ENCODE measurements around the gene CLOCK.
"Not testable (repeated sequence)": the region's sequence is repeated elsewhere in the genome, so short reads cannot be mapped to it uniquely, and the experiment has no call there.

The CLOCK gene

GRCh38 chr4:55546756-55547465 is at the start of gene CLOCK:
Gene CLOCK, minus strand, starts transcription at chr4:55546909. Its CDS starts 64,124 bp downstream, at chr4:55482785.
- DNase-seq: peak; percentile 85

DNA sequence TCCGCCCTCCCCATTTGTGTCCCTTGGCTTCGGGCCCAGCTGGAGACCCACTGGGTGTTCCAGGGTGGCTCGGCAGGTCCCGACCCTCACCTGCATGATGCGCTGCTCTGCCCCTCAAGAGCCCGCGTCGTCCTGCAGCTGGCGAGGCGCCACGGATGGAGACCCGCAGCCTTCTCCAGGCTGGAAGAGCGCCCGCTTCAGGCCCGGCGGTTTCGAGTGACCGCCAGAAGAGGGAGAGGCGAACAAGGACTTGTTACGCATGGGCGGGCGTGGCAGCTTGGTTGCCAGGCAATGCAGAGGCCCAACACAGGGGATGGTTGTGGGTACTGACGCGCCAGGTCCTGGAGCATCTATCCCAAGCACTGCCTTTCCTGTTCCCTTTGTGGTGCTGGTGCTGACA is 45.3 kb upstream of the CLOCK start, which contains the start of gene PDCL2:
PDCL2 (minus strand) TSS at position 232 of the 400 bp plus-strand sequence; CDS start at position 96, 136 bp downstream.
- DNase-seq: no peak

GRCh38 chr4:55588160-55588559 is 41.5 kb upstream of the CLOCK start:
- no peak for DNase-seq

DNA sequence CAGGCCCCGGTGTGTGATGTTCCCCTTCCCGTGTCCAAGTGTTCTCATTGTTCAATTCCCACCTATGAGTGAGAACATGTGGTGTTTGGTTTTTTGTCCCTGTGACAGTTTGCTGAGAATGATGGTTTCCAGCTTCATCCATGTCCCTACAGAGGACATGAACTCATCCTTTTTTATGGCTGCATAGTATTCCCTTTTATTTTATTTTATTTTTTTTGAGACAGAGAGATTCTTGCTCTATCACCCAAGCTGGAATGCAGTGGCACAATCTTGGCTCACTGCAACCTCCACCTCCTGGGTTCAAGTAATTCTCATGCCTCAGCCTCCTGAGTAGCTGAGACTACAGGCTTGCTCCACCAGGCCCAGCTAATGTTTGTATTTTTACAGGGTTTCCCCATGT is 36.1 kb upstream of the CLOCK start:
- not testable (repeated sequence) for DNase-seq

DNA sequence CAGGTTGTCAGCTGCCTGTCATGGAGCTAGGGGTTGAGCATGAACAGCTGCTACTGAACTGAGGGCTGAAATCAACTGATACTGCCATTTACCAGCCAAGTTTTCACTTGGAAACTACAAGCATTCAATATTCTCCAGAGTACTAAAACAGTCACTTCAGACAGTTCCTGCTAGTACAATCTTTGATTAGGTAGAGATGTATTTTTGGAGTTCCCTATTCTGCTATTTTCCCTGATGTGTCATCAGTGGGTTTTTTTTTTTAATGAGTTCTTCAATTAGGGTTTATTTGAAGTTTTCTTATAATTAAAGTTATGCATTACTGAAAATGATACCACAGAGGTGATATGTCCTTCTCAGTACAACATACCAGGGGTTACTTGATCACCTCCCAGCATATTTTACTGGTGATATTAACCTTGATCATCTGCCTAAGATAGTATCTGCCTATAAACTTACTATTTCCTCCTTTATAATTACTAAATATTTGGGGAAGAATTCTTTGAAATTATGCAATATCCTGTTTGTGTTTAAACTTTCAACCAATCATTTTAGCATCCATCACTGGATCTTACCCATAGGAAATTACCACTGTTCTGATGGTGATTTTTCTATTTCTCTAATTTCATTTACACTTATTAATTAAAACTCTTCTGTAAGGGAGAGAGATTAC is 31.8 kb upstream of the CLOCK start:
- no peak for DNase-seq

DNA sequence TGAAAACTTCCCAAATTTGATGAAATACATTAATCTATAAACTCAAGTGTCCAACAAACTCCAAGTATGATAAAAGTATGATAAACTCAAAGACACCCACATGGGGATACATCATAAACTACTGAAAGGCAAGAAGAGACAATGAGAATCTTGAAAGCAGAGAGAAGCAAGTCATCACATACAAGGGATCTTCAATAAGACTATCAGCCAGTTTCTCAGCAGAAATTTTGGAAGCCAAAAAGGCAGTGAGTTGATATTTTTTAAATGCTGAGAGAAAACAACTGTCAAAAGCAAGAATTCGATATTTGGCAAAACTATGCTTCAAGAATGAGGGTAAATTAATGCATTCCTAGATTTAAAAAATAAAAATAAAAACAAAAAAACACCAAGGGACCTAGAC is 28.8 kb upstream of the CLOCK start:
- DNase-seq: no peak

DNA sequence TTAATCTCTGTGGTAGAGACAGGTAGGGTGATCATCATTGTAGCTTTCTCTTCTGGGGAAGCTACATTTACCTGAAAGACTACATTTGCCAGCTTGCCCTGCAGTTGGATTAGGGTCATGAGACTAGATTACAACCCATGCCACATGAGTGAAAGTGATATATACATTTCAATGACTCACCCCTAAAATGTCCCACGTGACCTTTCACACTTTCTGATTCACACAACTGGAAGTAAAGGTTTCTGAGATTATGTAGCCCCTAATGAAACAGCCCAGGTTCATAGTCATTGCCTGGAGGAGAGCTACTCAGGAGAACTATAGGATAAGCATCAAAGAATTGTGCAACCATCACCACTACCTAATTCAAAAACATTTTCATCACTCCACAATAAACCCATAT is 27.5 kb upstream of the CLOCK start:
- DNase-seq: no peak

DNA sequence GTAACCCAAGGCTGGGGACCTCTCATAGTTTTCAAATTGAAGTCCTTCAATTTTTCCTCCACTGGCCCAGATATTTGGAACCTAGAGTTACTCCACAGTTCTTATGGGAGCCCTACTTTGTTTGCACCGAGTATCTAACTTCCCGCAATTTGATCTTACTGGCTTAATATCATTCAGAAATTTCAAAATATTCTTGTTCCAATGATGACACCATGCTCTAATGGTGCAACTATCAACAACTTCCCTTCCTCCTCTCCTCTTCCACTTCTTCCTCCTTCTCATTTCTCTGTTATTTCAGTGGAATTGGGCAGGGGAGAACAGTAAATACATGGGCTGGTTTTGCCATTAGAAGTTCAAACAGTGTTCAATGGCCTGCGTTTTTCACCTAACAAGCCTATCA is 25.1 kb upstream of the CLOCK start:
- no peak for DNase-seq

DNA sequence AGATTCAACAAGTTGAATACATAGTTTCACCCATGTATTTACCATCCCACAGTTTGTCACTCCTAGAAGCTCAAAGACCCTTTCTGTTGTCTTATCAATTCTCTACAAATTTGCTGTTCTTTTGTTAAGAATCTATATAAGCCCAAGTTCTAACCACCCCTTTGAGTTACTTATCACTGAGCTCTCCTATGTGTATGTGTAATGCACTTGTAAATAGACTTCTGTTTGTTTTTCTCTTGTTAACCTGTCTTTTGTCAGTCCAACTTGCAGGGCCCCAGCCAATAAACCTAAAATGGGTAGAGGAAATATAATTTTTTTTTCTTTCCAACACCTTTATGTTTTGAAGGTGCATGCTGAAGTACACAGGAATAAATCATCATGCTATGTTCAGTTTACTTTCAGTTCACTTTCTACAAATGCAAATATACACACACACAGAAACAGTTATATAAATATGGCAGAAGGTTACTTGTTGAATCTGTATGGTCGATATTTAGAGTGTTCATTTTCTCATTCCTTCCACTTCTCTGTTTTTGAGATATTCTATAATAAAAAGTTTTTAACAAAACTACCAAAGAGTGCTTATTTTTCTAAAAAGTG is 22.3 kb upstream of the CLOCK start:
- DNase-seq: no peak

- no peak for DNase-seq
Observed at GRCh38 chr4:55561889-55562288, 15.2 kb upstream of the CLOCK start.

GRCh38 chr4:55560096-55560495 is 13.4 kb upstream of the CLOCK start:
- DNase-seq: no peak

GRCh38 chr4:55554453-55555030 is 7.8 kb upstream of the CLOCK start:
- no peak for DNase-seq

GRCh38 chr4:55553441-55554201 is 6.9 kb upstream of the CLOCK start:
- DNase-seq: no peak

DNA sequence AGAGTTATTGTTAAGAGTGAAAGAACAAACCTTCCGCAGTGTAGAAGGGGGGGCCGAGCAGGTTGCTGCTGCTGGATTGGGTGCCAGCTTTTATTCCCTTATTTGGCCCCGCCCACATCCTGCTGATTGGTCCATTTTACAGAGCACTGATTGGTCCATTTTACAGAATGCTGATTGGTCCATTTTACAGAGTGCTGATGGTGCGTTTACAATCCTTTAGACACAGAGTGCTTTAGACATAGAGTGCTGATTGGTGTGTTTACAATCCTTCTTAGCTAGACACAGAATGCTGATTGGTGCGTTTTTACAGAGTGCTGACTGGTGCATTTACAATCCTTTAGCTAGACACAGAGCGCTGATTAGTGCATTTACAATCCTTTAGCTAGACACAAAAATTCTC is 5.3 kb upstream of the CLOCK start:
- not testable (repeated sequence) for DNase-seq

DNA sequence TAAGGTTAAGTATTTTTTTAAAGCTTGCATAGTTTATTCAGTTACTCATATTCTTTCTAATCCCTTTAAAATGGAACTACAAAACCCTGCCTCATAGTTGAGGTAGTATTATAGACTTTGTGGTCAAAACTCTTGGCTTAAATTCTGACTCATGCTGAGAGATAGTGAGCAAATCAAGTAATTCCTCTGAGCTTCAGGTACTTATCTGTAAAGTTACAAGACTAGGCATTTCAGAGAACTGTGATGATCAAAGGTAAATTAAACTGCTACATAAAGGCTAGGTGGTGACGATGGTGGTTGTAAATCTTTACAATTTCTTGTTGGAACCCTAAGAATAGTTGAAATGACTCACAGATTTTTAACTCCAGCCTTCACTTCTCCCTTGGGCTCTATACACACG is 3.2 kb upstream of the CLOCK start:
- DNase-seq: no peak

DNA sequence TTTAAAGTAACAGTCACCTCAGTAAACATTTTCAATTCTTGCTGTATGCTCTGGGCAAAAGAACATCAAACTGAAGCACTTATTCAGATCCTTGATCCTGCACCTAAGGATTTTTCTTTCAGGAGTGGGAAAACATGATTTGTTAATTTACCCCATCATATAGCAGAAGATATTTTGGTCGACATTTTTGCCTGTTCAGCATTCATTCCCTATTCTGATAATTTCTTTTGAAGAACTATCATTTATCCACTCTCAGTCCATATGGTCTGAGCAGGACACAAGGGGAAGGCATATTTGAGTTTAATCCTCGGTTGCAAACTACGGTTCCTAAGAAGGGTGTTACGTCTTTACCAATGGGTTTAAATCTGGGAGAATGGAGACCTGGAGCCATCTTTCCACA is 1.2 kb upstream of the CLOCK start:
- DNase-seq: no peak

DNA sequence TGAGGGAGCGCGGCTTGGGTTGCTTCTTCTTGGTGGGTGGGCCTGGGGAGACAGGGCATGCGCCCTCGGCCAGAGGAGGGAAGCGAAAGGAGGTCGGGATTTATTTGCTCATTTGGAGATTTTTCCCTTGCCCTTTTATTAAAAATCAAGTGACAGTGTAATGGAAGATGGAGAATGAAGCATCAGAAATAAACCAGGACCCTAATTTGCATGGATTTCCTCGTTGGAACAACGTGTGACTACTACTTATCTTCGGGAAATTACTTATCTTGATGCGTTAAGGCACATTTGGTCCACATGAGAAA is 709 bp upstream of the CLOCK start:
- no peak for DNase-seq

- peak; percentile 85 for DNase-seq
Observed at GRCh38 chr4:55546506-55546755, 278 bp downstream of the CLOCK start.

DNA sequence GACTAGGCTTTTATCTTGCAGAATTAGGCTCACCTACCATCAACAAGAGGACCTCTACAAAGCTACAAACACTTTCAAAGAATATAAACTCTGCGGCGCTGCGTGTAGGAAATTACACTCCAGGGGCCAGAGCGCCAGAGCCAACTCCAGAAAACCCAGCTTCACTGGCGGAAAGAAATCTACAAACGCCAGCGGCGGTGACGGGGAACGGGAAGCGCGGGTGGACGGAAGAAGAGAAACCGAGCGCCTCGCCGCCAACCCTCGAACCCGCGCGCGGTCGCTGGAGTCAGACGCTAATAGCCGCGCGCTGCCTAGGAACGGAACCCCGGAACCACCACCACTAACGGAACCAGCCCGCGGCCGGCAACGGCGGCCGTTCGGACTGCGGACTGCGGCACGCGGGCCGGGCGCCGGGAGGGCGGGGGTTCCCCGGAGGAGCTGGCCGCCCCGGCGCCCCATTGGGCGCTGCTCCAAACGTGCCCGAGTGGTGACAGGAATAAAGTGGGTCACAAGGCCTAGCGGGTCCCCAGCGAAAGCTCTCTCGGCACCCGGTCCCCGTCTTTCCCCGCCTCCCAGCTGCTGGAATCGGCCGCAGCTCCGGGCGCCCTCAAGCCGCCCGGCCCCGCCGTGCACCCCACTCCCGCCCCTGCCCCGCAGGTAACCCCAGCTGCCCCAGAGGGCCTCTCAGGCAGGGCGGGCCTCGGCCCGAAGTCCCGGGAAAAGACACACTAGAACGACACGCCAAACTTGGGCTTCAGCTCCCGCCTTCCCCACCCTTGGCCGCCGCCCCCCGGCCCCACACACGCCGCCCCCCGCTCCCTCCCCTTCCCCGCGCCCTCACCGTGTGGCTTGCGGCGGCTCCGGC is 836 bp downstream of the CLOCK start:
- peak; percentile 66 for DNase-seq

- no peak for DNase-seq
Observed at GRCh38 chr4:55545151-55545550, 1.6 kb downstream of the CLOCK start.

DNA sequence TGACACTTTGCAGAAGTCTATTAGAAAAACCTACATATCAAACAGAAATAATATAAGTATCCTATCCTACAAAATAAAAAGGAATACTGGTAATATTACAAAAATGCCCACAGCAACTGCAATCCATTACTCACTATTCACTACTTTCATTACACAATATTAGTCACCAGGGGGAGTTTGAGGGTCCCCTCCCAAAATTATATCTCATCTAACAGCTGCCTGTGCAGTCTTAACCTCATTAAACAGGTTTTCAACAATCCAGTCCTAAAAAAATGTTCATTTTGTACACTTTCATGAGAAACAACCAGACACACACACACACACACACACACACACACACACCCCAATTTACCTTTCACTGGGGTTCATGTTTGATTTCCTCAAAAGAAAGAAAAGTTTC is 2.9 kb downstream of the CLOCK start:
- no peak for DNase-seq

GRCh38 chr4:55540271-55540670 is 6.4 kb downstream of the CLOCK start:
- no peak for DNase-seq

DNA sequence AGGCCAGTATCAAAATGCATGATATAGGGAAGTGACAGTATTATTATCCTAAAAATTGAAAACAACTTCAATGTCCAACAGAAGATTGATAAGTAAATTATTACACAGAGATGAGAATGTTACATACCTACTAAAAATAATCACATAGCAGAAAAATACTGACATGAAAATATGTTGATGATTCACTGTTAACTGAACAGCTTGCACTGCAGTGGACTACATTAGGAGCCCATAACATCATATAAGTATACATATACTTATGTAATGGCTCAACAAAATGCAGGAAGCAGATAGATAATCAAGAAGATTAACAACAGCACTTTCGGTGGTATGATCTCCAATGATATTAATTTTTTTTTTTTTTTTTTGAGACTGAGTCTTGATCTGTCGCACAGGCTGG is 7.1 kb downstream of the CLOCK start:
- no peak for DNase-seq

All from stimulated activated naive CD4-positive, alpha-beta T cell treated with Interleukin-2 at 50 U/mL for 16 hours (primary cell).